Choroid plexus epithelial cell (primary cell): Measurements from ENCODE around the gene PLA2G5.

Experiments used
- DNase-seq: peaks from one replicate; pipeline ENCODE4 v3.0.0-alpha.2; 2010; ENCODE audit warnings: low read depth
- H3K4me3 ChIP-seq: 2 replicates; pipeline ENCODE4 v1.5.1; 2011; ENCODE audit warnings: low read depth, mild to moderate bottlenecking, control low read depth, low read length, moderate library complexity
- CTCF ChIP-seq: conservative IDR thresholded peaks from 2 replicates; pipeline ENCODE4 v1.5.1; 2011; ENCODE audit warnings: low read depth, mild to moderate bottlenecking, control low read depth, inconsistent platforms, low read length, moderate library complexity

The PLA2G5 gene

GRCh38 chr1:20115479-20115878 lies 45.5 kb downstream of the PLA2G5 start:
- no peak for DNase-seq
- H3K4me3 ChIP-seq, result no peak overlapping the region
- TF ChIP-seq CTCF, result no peak

DNA sequence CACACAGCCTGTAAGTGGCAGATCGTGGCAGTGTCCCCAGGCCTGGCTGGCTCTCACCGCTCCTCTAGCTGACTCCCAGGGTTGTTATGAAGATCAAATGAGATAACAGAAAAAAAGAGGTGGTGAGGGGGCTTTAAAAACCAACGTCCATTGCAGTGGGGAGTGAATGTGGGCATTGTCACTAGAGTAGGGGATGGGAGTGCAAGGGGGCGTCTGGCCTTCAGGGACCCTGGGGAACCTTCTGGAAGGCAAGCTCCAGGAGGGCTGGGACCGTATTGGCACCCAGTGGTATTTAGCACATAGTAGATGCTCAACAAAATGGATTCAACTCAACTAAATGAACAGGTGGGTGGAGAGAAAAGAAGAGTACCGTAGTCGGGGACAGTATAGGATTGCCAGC lies 45.9 kb downstream of the PLA2G5 start:
- no peak for TF ChIP-seq CTCF
- H3K4me3 ChIP-seq, result no peak overlapping the region
- DNase-seq, result no peak

GRCh38 chr1:20117236-20117635 lies 47.2 kb downstream of the PLA2G5 start:
- DNase-seq, result no peak
- H3K4me3 ChIP-seq, result no peak overlapping the region
- TF ChIP-seq CTCF, result no peak

- DNase-seq, result no peak
- no peak for TF ChIP-seq CTCF
- H3K4me3 ChIP-seq, result no peak within 1 kb of the TSS
These were observed 49.4 kb downstream of the PLA2G5 start, which contains the start of gene PLA2G2D for GRCh38 chr1:20119347-20119746. Gene PLA2G2D, minus strand, starts transcription at chr1:20119536. Its CDS starts 38 bp downstream, at chr1:20119498.

- DNase-seq, result no peak
- no peak for TF ChIP-seq CTCF
- H3K4me3 ChIP-seq, result no peak overlapping the region
These were observed 50.8 kb downstream of the PLA2G5 start for GRCh38 chr1:20120796-20121195.

GRCh38 chr1:20123722-20124455 lies 53.9 kb downstream of the PLA2G5 start:
- TF ChIP-seq CTCF, result no peak
- peak; percentile 6 for DNase-seq
- no peak overlapping the region for H3K4me3 ChIP-seq

GRCh38 chr1:20124456-20125057 lies 54.6 kb downstream of the PLA2G5 start:
- DNase-seq, result peak; percentile 68
- no peak for TF ChIP-seq CTCF
- no peak overlapping the region for H3K4me3 ChIP-seq
